ENCODE data around the gene GREB1L.
"Not testable (repeated sequence)": the region's sequence is repeated elsewhere in the genome, so short reads cannot be mapped to it uniquely, and the experiment has no call there.

The GREB1L gene

GRCh38 chr18:21265971-21266673 is 24.1 kb downstream of the GREB1L start:
- no peak for DNase-seq

GRCh38 chr18:21267400-21267799 is 25.4 kb downstream of the GREB1L start:
- DNase-seq, result no peak

- no peak for DNase-seq
Measured at GRCh38 chr18:21269349-21269748, 27.3 kb downstream of the GREB1L start.

GRCh38 chr18:21270453-21270852 is 28.4 kb downstream of the GREB1L start:
- no peak for DNase-seq

GRCh38 chr18:21272016-21272579 is 30.1 kb downstream of the GREB1L start:
- DNase-seq, result no peak

GRCh38 chr18:21273568-21273967 is 31.5 kb downstream of the GREB1L start:
- DNase-seq, result no peak

GRCh38 chr18:21275645-21276044 is 33.6 kb downstream of the GREB1L start:
- no peak for DNase-seq

- no peak for DNase-seq
Measured at GRCh38 chr18:21277578-21277977, 35.5 kb downstream of the GREB1L start.

- not testable (repeated sequence) for DNase-seq
Measured at GRCh38 chr18:21278218-21278617, 36.2 kb downstream of the GREB1L start.

GRCh38 chr18:21281603-21282002 is 39.6 kb downstream of the GREB1L start:
- no peak for DNase-seq

- no peak for DNase-seq
Measured at GRCh38 chr18:21284540-21284939, 42.5 kb downstream of the GREB1L start.

GRCh38 chr18:21289827-21290226 is 47.8 kb downstream of the GREB1L start:
- DNase-seq, result no peak

- no peak for DNase-seq
Measured at GRCh38 chr18:21291106-21291505, 49.1 kb downstream of the GREB1L start.

GRCh38 chr18:21293479-21293878 is 51.4 kb downstream of the GREB1L start:
- no peak for DNase-seq

- no peak for DNase-seq
Measured at GRCh38 chr18:21295101-21295500, 53.1 kb downstream of the GREB1L start.

- DNase-seq, result no peak
Measured at GRCh38 chr18:21296045-21296444, 54.0 kb downstream of the GREB1L start.

GRCh38 chr18:21298351-21298750 is 56.3 kb downstream of the GREB1L start:
- DNase-seq, result no peak

- DNase-seq, result no peak
Measured at GRCh38 chr18:21300035-21300907, 58.2 kb downstream of the GREB1L start.

- DNase-seq, result no peak
Measured at GRCh38 chr18:21300908-21301200, 58.8 kb downstream of the GREB1L start.

- no peak for DNase-seq
Measured at GRCh38 chr18:21303445-21303844, 61.4 kb downstream of the GREB1L start.

GRCh38 chr18:21303895-21304294 is 61.9 kb downstream of the GREB1L start:
- no peak for DNase-seq

GRCh38 chr18:21305621-21306020 is 63.6 kb downstream of the GREB1L start:
- no peak for DNase-seq

- DNase-seq, result no peak
Measured at GRCh38 chr18:21306368-21306767, 64.3 kb downstream of the GREB1L start.

- no peak for DNase-seq
Measured at GRCh38 chr18:21307578-21307977, 65.5 kb downstream of the GREB1L start.

Measured in cortex of kidney (tissue), 1 donor.